Central memory CD8-positive, alpha-beta T cell (primary cell): ENCODE data around the gene ADTRP.

Experiments
- ATAC-seq: fragments of 150-1000 bp; cut with Tn5 transposase; replicated peaks from 2 replicates; pipeline ENCODE4 v1.10.0; 2022; ENCODE audit warnings: mild to moderate bottlenecking, moderate FRiP score, moderate number of reproducible peaks; ENCODE audit not compliant: poor library complexity, severe bottlenecking; ENCODE audit errors: extremely low read depth
- DNase-seq, 2 donors: peaks; one replicate each; pipeline ENCODE4 v3.0.0; 2021; ENCODE audit warnings: low spot score in 2 of 2
- H3K27ac Mint-ChIP-seq: one replicate; pipeline ENCODE4 v1.8.0; 2022; ENCODE audit warnings: low read depth, mild to moderate bottlenecking, moderate library complexity, mixed read lengths
- H3K27me3 Mint-ChIP-seq: one replicate; pipeline ENCODE4 v1.8.0; 2022; ENCODE audit warnings: mixed read lengths
- H3K36me3 Mint-ChIP-seq: one replicate; pipeline ENCODE4 v1.8.0; 2022; ENCODE audit warnings: mild to moderate bottlenecking, moderate library complexity, mixed read lengths; ENCODE audit not compliant: insufficient read depth
- H3K4me1 Mint-ChIP-seq: one replicate; pipeline ENCODE4 v1.8.0; 2022; ENCODE audit warnings: mixed read lengths
- H3K4me3 Mint-ChIP-seq: one replicate; pipeline ENCODE4 v1.8.0; 2022; ENCODE audit warnings: mild to moderate bottlenecking, moderate library complexity, mixed read lengths
- H3K9me3 Mint-ChIP-seq: one replicate; pipeline ENCODE4 v1.8.0; 2022; ENCODE audit warnings: mixed read lengths

The ADTRP gene

GRCh38 chr6:11736601-11737000 lies 42.0 kb downstream of the ADTRP start:
- Mint-ChIP-seq H3K36me3 (no peaks in the 10 kb centered on the region), H3K27ac (no peak overlapping the region), H3K27me3 (peaks cover 49% of the 10 kb centered on the region), H3K9me3 (no peaks in the 10 kb centered on the region), H3K4me1 (no peaks in the 10 kb centered on the region), H3K4me3 (no peak overlapping the region)
- DNase-seq (no peak), ATAC-seq (no peak)

DNA sequence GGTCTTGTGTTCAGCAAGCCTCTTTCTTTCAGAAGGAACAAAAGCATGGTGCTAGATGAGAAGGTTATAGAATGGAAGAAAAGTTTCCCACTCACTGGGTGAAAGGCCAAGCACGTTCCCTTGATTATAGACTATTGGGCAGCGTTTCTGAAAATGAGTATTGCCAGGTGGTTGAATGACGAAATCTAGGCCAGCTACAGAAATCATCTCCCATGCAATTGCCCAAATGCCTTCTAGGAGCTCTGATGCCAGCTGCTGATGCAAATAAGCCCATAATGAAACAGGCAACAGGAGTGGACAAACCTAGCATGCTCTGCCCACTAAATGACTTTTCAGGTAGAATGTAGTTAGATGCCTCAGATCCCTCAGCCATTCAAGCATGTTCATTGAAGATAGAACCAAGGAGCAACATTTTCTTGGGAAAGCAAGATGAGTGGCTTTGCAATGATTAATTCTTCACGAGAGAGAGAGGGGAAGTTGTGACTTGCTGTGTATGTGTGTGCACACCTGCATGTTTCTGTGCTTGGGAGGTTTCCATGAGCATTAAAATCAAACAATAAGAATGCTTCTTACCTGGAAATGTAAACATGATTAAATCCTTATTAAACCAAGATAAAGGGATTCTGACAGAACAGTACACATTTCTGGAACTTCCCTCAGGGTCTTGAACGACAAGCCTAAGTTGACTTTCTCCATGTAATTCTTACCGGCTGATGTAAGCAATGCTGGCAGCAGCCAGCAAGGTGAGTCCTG lies 43.6 kb downstream of the ADTRP start:
- Mint-ChIP-seq H3K36me3 (no peaks in the 10 kb centered on the region), H3K4me1 (no peaks in the 10 kb centered on the region), H3K4me3 (no peak overlapping the region), H3K27me3 (peaks cover 45% of the 10 kb centered on the region), H3K27ac (no peak overlapping the region), H3K9me3 (no peaks in the 10 kb centered on the region)
- ATAC-seq (no peak), DNase-seq (no peak)

- peaks cover 1% of the 10 kb centered on the region for H3K36me3 Mint-ChIP-seq
- no peak overlapping the region for H3K4me3 Mint-ChIP-seq
- no peak for DNase-seq
- no peaks in the 10 kb centered on the region for H3K9me3 Mint-ChIP-seq
- H3K27me3 Mint-ChIP-seq, result peaks cover 49% of the 10 kb centered on the region
- H3K27ac Mint-ChIP-seq, result no peak overlapping the region
- H3K4me1 Mint-ChIP-seq, result peaks cover 5% of the 10 kb centered on the region
- peak; percentile 50 for ATAC-seq
Observed at GRCh38 chr6:11732036-11732631, 46.5 kb downstream of the ADTRP start.

DNA sequence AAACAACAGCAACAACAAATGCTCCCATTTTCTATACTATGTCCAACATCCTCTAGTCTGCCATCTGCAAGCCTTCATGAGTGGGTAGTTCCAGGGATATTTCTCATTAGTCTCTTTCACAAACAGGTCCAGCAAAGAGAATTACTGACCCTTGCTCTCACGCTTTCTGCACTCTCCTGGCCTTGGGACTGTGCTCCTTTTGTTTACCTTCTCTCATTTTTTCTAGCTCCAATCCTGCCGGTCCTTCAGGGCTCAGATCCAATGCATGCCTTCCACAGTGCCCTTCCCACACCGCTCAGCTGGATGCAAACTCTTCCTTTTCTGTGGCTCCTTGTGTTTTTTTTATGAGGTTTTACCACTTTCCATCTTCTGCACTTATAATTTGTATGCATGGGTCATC lies 47.2 kb downstream of the ADTRP start:
- H3K4me1 Mint-ChIP-seq, result peaks cover 5% of the 10 kb centered on the region
- DNase-seq (no peak), ATAC-seq (no peak)
- no peaks in the 10 kb centered on the region for H3K9me3 Mint-ChIP-seq
- H3K36me3 Mint-ChIP-seq, result peaks cover 1% of the 10 kb centered on the region
- H3K27me3 Mint-ChIP-seq, result peaks cover 44% of the 10 kb centered on the region
- no peak overlapping the region for H3K27ac Mint-ChIP-seq
- no peak overlapping the region for H3K4me3 Mint-ChIP-seq

DNA sequence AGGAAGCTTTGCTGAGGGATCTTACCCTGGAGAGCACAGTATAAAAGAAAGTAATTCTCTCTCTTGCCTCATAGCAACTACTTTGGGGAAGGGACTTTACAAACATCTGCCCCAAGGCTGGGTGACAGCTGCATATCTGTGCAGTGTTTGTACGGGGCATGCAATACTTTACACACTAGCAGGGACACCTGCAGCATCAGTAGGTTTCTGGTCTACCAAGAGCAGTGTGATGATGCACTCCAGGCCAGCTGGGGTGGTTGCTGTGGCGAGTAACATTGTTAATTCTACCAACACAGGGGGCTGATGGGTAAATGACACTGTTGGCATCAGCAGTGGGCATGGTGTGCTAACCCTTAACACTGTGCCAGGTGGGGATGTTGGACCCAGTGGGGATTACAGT lies 48.0 kb downstream of the ADTRP start:
- Mint-ChIP-seq H3K27ac (no peak overlapping the region), H3K4me1 (peaks cover 5% of the 10 kb centered on the region), H3K4me3 (no peak overlapping the region), H3K27me3 (peaks cover 43% of the 10 kb centered on the region), H3K36me3 (peaks cover 1% of the 10 kb centered on the region), H3K9me3 (no peaks in the 10 kb centered on the region)
- ATAC-seq (no peak), DNase-seq (no peak)

DNA sequence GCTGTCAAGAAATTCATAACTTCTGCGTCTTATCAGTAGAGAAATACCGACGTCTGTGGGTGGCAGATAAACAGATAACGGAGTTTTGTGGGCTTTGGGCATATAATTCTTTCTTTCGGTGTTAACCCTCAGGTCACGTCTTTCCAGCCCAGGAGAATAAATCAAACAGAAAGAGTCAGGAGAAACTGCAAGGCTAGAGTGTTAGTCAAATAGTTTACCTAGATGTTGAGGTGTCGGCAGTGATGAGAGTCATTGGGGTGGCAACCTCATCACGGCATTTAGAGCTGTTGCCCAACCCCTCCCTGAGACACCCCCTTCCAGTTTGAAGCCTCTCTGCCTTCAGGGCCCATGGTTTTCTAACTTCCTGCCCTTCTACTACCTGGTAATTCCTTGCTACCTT lies 49.5 kb downstream of the ADTRP start:
- Mint-ChIP-seq H3K9me3 (no peaks in the 10 kb centered on the region), H3K36me3 (peaks cover 1% of the 10 kb centered on the region), H3K4me1 (peaks cover 5% of the 10 kb centered on the region), H3K27ac (no peak overlapping the region), H3K4me3 (no peak overlapping the region), H3K27me3 (peaks cover 35% of the 10 kb centered on the region)
- ATAC-seq (peak; percentile 26), DNase-seq (no peak)

- H3K27ac Mint-ChIP-seq, result no peak overlapping the region
- H3K4me1 Mint-ChIP-seq, result peaks cover 5% of the 10 kb centered on the region
- ATAC-seq (no peak), DNase-seq (no peak)
- H3K27me3 Mint-ChIP-seq, result peaks cover 33% of the 10 kb centered on the region
- peaks cover 1% of the 10 kb centered on the region for H3K36me3 Mint-ChIP-seq
- H3K4me3 Mint-ChIP-seq, result no peak overlapping the region
- no peaks in the 10 kb centered on the region for H3K9me3 Mint-ChIP-seq
Observed at GRCh38 chr6:11727998-11728961, 50.3 kb downstream of the ADTRP start.

DNA sequence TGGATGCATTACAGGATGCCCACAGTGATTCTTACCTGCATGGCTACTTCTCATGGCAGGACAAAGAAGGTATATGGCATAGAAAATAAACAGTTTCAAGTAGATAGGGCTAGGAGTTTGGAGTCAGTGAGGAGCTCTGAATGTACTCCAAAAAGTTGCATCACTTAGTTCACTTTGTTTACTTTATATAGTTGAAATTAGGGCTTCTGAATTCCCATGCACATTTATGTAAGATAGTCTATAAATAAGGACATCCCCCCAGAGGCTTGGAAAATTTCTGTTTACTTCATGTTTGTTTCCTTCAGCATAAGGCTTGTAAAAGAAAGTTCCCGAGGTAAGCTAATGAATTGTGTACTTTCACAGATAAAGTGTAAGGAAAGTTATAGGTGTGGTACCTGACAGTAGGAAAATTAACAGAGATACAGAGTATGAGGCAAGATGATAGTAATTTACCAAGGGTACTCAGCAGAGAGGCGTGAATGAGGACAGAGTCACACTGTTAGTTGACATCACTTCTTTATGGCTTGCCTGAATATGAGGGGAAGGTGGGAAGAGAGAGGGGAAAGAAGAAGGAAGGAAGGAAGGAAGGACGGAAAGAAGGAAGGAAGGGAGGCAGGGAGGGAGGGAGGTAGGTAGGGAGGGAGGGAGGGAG lies 51.1 kb downstream of the ADTRP start:
- H3K27me3 Mint-ChIP-seq, result peaks cover 31% of the 10 kb centered on the region
- peaks cover 1% of the 10 kb centered on the region for H3K36me3 Mint-ChIP-seq
- H3K9me3 Mint-ChIP-seq, result no peaks in the 10 kb centered on the region
- ATAC-seq (no peak), DNase-seq (no peak)
- H3K4me1 Mint-ChIP-seq, result peaks cover 5% of the 10 kb centered on the region
- H3K27ac Mint-ChIP-seq, result no peak overlapping the region
- H3K4me3 Mint-ChIP-seq, result no peak overlapping the region

- peaks cover 2% of the 10 kb centered on the region for H3K4me1 Mint-ChIP-seq
- H3K4me3 Mint-ChIP-seq, result no peak overlapping the region
- H3K36me3 Mint-ChIP-seq, result peaks cover 1% of the 10 kb centered on the region
Observed at GRCh38 chr6:11724286-11724685, 54.3 kb downstream of the ADTRP start.

DNA sequence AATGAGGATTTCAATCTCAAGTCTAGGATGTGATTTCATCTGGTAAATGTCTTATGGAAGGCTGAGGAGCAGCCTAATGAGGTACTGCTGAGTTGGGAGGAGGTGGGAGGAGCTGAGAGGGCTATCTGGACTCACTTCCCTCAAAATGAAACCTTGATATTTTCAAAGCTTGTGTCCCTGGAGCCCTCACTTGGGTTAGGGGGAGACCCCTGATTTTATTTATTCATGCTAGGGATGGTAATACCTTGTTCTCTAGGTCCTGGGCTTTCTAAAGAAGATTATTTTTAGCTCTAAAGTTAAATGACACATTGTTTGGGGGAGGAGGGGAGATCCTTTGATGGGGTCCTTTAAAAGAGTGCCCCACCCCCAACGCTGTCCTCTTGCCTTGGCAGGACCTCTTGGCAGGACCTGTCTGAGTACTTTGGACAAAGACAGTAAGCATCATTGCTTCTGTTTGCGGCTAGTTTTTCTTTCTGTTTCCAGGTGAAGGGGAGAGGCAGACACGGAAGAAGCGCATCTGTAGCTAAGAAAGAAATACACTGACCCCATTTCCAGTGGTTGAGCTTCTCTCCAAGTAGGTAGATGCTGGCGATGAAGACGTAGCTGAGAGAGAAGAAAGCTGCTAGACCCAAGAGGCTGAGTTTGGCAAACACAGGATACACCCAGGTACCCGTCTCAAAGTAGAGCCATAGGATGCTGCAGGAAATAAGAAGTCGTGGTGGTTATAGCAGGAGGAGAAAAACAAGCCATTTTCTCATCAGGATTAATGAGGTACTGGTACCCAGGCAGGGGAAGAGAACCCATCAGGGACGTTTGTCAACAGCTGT lies 55.6 kb downstream of the ADTRP start:
- H3K4me3 Mint-ChIP-seq, result no peak overlapping the region
- H3K27ac Mint-ChIP-seq, result no peak overlapping the region
- no peak for ATAC-seq
- no peaks in the 10 kb centered on the region for H3K9me3 Mint-ChIP-seq
- H3K27me3 Mint-ChIP-seq, result peaks cover 11% of the 10 kb centered on the region
- H3K36me3 Mint-ChIP-seq, result no peaks in the 10 kb centered on the region
- no peak for DNase-seq
- no peaks in the 10 kb centered on the region for H3K4me1 Mint-ChIP-seq

More at GRCh38 chr6:11724286-11724685, 54.3 kb downstream of the ADTRP start:
- Mint-ChIP-seq H3K9me3 (no peaks in the 10 kb centered on the region), H3K27ac (no peak overlapping the region), H3K27me3 (peaks cover 15% of the 10 kb centered on the region)
- ATAC-seq (no peak), DNase-seq (no peak)

GRCh38 chr6:11722220-11722619 lies 56.4 kb downstream of the ADTRP start:
- ATAC-seq, result no peak
- no peaks in the 10 kb centered on the region for H3K4me1 Mint-ChIP-seq
- no peak overlapping the region for H3K27ac Mint-ChIP-seq
- H3K4me3 Mint-ChIP-seq, result no peak overlapping the region
- H3K9me3 Mint-ChIP-seq, result no peaks in the 10 kb centered on the region
- no peak for DNase-seq
- no peaks in the 10 kb centered on the region for H3K36me3 Mint-ChIP-seq
- H3K27me3 Mint-ChIP-seq, result peaks cover 11% of the 10 kb centered on the region
